CD1c-positive myeloid dendritic cell (primary cell): Measurements from ENCODE around the gene PSMA6.

Experiments
- DNase-seq: peaks from one replicate; pipeline ENCODE4 v3.0.0-alpha.2; 2016; ENCODE audit errors: extremely low spot score

The PSMA6 gene

DNA sequence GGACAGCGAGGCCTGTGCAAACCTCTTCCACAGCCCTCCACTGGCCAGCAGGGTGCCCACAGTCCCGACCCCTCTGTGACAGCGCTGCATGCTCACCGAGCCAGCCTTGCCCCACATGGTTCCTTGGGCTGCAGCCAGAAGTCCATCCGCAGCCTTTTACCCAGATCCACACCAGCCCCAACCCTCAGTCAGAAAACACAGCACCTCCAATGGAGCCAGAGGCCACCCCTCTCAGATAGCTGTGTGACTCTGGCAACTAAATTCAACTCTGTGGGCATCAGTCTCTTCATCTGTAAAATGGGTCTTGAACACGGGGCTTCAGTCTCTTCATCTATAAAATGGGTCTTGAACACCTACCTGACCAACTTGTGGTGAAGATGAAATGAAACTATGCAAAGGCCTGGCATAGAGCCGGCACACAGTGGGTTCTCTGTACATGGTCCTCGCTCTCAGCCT lies 74.4 kb downstream of the PSMA6 start:
- no peak for DNase-seq

DNA sequence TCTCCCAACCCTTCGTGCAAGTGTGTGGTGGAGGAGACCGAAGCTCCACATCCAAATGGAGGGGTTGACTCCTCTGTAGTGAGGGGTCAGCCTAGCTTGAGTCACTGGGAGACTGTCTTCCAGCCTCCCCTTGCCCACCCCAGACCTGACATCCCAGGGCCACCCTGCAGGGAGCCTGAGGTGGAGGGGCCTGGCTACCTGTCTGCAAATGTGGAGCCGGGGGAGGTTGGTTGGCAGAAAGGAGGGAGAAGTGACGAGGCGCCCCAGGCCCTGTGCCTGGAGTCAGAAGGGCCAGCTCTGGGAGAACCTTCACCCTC lies 74.8 kb downstream of the PSMA6 start:
- no peak for DNase-seq
